ENCODE results near the gene ARMC12. TPM values are rescaled to one million over a fixed set of nuclear protein-coding genes. Genes with fewer than 3 reads are reported as not detected.

Gene ARMC12
- total and polyA plus RNA-seq, 2 donors (not counting 1 experiment from before 2014, with no cell fraction given) = 0.17 to 0.50 TPM

DNA sequence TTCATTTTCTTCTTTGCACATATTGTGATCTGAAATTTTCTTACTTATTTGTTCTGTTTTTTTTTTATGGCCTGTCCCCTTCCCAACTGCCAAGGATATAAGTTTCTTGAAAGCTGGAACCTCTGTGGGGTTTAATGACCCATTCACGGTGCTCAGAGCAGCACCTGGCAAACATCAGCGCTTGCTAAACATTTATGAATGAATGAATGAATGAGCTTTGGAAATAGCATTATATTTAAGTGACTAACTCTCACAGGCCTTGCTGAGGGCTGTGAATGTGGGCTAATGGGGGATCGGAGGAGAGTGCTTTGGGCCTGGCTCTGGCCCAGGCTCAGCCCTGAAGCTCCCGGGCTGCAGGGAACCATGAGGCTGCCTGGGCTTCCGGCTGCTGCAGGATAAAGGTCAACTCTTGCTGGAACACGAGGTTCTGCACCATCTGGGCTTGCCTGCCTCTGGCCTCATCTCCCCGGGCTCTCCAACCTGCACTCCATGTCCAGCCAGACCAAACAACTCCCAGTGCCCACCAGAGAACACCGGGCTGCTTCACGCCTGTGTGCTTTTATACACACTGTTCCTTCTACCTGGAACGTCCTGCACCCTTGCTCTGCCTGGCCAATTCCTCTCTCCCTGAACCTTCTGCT, 14.6 kb upstream of the ARMC12 start:
- TF ChIP-seq, protein P1, sequence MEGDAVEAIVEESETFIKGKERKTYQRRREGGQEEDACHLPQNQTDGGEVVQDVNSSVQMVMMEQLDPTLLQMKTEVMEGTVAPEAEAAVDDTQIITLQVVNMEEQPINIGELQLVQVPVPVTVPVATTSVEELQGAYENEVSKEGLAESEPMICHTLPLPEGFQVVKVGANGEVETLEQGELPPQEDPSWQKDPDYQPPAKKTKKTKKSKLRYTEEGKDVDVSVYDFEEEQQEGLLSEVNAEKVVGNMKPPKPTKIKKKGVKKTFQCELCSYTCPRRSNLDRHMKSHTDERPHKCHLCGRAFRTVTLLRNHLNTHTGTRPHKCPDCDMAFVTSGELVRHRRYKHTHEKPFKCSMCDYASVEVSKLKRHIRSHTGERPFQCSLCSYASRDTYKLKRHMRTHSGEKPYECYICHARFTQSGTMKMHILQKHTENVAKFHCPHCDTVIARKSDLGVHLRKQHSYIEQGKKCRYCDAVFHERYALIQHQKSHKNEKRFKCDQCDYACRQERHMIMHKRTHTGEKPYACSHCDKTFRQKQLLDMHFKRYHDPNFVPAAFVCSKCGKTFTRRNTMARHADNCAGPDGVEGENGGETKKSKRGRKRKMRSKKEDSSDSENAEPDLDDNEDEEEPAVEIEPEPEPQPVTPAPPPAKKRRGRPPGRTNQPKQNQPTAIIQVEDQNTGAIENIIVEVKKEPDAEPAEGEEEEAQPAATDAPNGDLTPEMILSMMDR (conservative IDR thresholded peaks at IDR 0.05 in 1 of 2, IDR thresholded peaks at IDR 0.05 in 1 of 2; ENCODE audit: low read depth in 1 of 2, low read length in 2 of 2) = no peak
- no peak for TF ChIP-seq EZH2 (IDR thresholded peaks at IDR 0.05; ENCODE audit: low read length, missing control alignments)
- DNase-seq (ENCODE audit: low read depth in 2 of 2) = peak in 1 of 2 donors; percentile 41
- Histone ChIP-seq H3K9ac (ENCODE audit: insufficient read depth, low read length) (no peak overlapping the region), H3K4me1 (ENCODE audit: control insufficient read depth, extremely low read depth, insufficient read depth, low read length) (peaks cover 26% of the 10 kb centered on the region), H3K4me3 (replicated peaks in 1 of 4; ENCODE audit: control extremely low read depth in 1 of 4, insufficient read depth in 1 of 4, low read depth in 3 of 4, low read length in 4 of 4) (no peak overlapping the region), H3K27me3 (ENCODE audit: control insufficient read depth, insufficient read depth, low read length) (no peaks in the 10 kb centered on the region), H2AFZ (ENCODE audit: low read length) (no peak overlapping the region), H4K20me1 (ENCODE audit: control insufficient read depth, extremely low read depth, insufficient read depth, low read length) (no peaks in the 10 kb centered on the region), H3K4me2 (ENCODE audit: extremely low read depth, insufficient read depth, low read length) (no peak overlapping the region), H3K27ac (ENCODE audit: insufficient read depth, low read length) (no peak overlapping the region), H3K79me2 (ENCODE audit: control insufficient read depth, insufficient read depth, low read length) (no peaks in the 10 kb centered on the region), H3K9me3 (ENCODE audit: control insufficient read depth, insufficient read depth, low read depth, low read length) (no peaks in the 10 kb centered on the region), H3K36me3 (ENCODE audit: control insufficient read depth, insufficient read depth, low read length) (no peaks in the 10 kb centered on the region)

DNA sequence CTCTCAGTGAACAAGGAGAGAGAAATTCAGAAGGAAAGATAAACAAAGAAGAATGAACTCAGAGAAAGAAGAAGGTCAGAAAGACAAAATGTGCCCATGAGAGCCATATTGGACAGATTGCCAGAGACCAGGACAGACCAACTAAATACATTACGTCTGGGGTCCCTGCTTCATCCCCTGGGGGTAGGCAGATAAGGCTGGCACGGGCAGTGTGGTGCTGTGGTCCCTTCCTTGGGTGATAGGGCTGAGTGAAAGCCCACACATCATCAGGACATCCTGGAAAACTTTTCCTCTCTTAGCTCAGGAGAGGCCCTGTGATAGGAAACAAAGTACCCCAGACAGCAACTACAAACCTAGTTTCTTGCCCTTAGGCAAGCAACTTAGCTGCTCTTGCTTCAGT, 13.2 kb upstream of the ARMC12 start:
- Histone ChIP-seq H3K36me3 (ENCODE audit: control insufficient read depth, insufficient read depth, low read length) (no peaks in the 10 kb centered on the region), H3K27ac (ENCODE audit: insufficient read depth, low read length) (no peak overlapping the region), H4K20me1 (ENCODE audit: control insufficient read depth, extremely low read depth, insufficient read depth, low read length) (no peaks in the 10 kb centered on the region), H3K4me1 (ENCODE audit: control insufficient read depth, extremely low read depth, insufficient read depth, low read length) (peaks cover 35% of the 10 kb centered on the region), H3K4me2 (ENCODE audit: extremely low read depth, insufficient read depth, low read length) (no peak overlapping the region), H3K4me3 (replicated peaks in 1 of 4; ENCODE audit: control extremely low read depth in 1 of 4, insufficient read depth in 1 of 4, low read depth in 3 of 4, low read length in 4 of 4) (no peak overlapping the region), H3K79me2 (ENCODE audit: control insufficient read depth, insufficient read depth, low read length) (no peaks in the 10 kb centered on the region), H3K9ac (ENCODE audit: insufficient read depth, low read length) (no peak overlapping the region), H3K9me3 (ENCODE audit: control insufficient read depth, insufficient read depth, low read depth, low read length) (no peaks in the 10 kb centered on the region), H2AFZ (ENCODE audit: low read length) (no peak overlapping the region), H3K27me3 (ENCODE audit: control insufficient read depth, insufficient read depth, low read length) (no peaks in the 10 kb centered on the region)
- TF ChIP-seq EZH2 (IDR thresholded peaks at IDR 0.05; ENCODE audit: low read length, missing control alignments) = no peak
- TF ChIP-seq, protein P1 (conservative IDR thresholded peaks at IDR 0.05 in 1 of 2, IDR thresholded peaks at IDR 0.05 in 1 of 2; ENCODE audit: low read depth in 1 of 2, low read length in 2 of 2) = no peak
- no peak for DNase-seq (ENCODE audit: low read depth in 2 of 2)

DNA sequence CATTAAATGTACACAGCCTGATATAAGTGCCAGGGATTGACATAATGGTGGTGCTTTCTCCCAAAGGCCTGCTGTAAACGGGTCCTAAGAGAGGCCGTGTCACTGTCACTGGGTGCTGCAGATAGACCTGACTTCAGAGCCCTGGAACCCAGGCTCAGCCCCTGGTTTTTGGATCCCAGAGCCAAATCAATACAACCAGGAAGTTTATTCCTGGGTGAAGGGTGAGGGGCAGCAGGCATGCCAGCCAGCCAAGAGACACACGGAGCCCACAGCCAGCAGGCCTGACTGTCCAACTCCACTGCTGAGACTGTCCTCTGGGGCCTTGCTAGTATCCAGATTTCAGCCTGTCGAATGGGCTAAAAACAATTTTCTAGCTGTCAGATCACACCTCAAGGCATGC, 12.8 kb upstream of the ARMC12 start:
- DNase-seq (ENCODE audit: low read depth in 2 of 2) = no peak
- no peaks in the 10 kb centered on the region for H3K27me3 ChIP-seq (ENCODE audit: control insufficient read depth, insufficient read depth, low read length)
- H3K4me1 ChIP-seq (ENCODE audit: control insufficient read depth, extremely low read depth, insufficient read depth, low read length) = peaks cover 36% of the 10 kb centered on the region
- H3K9me3 ChIP-seq (ENCODE audit: control insufficient read depth, insufficient read depth, low read depth, low read length) = no peaks in the 10 kb centered on the region
- H3K9ac ChIP-seq (ENCODE audit: insufficient read depth, low read length) = no peak overlapping the region
- no peak overlapping the region for H3K27ac ChIP-seq (ENCODE audit: insufficient read depth, low read length)
- no peaks in the 10 kb centered on the region for H3K36me3 ChIP-seq (ENCODE audit: control insufficient read depth, insufficient read depth, low read length)
- no peaks in the 10 kb centered on the region for H3K79me2 ChIP-seq (ENCODE audit: control insufficient read depth, insufficient read depth, low read length)
- no peak overlapping the region for H3K4me3 ChIP-seq (replicated peaks in 1 of 4; ENCODE audit: control extremely low read depth in 1 of 4, insufficient read depth in 1 of 4, low read depth in 3 of 4, low read length in 4 of 4)
- H3K4me2 ChIP-seq (ENCODE audit: extremely low read depth, insufficient read depth, low read length) = no peak overlapping the region
- no peaks in the 10 kb centered on the region for H4K20me1 ChIP-seq (ENCODE audit: control insufficient read depth, extremely low read depth, insufficient read depth, low read length)
- no peak overlapping the region for H2AFZ ChIP-seq (ENCODE audit: low read length)
- no peak for TF ChIP-seq EZH2 (IDR thresholded peaks at IDR 0.05; ENCODE audit: low read length, missing control alignments)
- TF ChIP-seq, protein P1 (conservative IDR thresholded peaks at IDR 0.05 in 1 of 2, IDR thresholded peaks at IDR 0.05 in 1 of 2; ENCODE audit: low read depth in 1 of 2, low read length in 2 of 2) = no peak

Data from fibroblast of lung (primary cell).